ENCODE data around the gene FBXO3.
"Not testable (repeated sequence)": the region's sequence is repeated elsewhere in the genome, so short reads cannot be mapped to it uniquely, and the experiment has no call there.

The FBXO3 gene

DNA sequence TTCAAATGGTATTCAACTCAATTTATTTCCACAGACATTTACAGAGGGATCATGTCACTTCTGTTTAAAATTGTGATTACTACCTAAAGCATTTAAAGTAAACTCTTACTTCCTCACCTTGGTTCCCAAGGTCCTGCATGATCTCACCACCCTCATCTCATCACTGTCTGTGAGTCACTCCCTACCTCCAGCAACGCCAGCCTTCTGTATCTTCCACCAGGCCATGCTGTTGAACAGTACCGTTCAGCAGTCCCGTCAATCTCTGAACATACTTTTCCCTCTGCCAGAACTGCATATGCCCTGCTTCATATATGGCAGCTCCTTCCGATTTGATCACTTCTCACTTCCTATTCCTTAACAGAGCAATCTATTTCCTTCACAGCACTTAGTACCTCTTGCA, 2.0 kb downstream of the FBXO3 start:
- DNase-seq (ENCODE audit: low read depth, low spot score): no peak

- no peak for DNase-seq (ENCODE audit: low read depth, low spot score)
These were observed 4.1 kb downstream of the FBXO3 start for GRCh38 chr11:33770236-33770635.

DNA sequence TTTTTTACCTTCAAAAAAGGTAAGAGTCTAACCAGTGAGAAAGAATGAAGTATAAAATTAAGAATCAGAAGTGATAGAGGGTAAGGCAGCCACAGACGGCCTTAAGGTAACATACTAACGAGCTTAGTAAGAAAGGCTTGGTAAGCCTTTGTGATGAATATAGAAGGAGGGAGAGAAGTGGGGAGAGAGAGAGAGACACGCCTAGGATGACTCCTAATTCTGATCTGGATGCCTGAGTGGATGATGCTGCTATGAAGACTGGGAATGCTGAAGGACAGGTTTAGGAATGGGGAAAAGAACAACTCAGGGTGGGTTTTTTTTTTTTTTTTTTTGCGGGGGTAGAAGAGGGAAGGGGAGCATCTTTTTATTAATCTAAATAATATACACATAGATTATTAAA, 4.8 kb downstream of the FBXO3 start:
- DNase-seq (ENCODE audit: low read depth, low spot score): no peak

GRCh38 chr11:33767624-33768023, 6.7 kb downstream of the FBXO3 start:
- no peak for DNase-seq (ENCODE audit: low read depth, low spot score)

DNA sequence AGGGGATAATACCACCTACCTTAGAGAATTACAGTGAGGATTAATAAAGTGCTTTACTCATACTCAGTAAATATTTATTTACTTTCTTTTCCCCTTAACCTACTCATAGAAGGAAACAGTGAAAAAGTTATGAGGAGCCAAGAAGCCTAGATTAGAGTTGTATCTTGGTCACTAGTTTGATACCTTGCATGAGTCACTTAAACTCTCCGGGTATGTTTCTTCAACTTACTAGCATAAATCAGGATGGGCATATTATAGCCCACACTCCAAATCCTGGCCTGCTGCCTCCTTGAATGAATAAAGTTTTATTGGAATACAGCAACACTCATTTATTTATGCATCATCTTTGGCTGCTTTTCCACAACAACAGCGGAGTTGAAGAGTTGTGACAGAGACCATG, 8.2 kb downstream of the FBXO3 start:
- no peak for DNase-seq (ENCODE audit: low read depth, low spot score)

- no peak for DNase-seq (ENCODE audit: low read depth, low spot score)
These were observed 12.8 kb downstream of the FBXO3 start for GRCh38 chr11:33761471-33761870.

DNA sequence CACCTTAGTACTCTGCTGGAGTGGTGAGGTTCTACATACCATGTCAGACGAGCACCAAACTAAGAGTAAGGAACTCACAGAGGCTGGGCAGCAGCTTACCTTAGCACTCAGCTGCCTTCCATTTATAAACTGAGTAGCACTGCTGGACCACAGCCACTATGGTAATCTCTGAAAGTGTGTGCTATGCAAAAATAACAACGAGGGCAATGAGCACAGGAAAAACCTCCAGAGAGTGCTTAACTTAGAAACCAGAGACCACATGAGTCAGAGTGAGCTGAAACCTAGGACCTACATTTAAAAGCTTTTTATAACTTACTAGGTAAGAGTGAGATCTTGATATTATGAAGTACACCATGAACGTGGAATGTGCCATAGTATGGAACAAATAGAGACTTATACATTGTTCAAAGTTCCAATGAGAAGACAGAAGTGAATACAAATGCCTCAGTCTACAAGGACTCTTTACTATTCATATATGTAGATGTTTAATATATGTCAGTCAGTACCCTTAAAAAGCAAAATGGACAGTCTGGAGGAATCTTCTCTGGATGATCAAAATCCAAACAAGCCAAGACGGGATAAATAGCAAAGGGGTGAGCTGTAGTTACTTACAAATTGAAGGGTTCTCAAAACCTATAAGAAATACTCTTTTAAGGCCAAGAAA, 20.9 kb downstream of the FBXO3 start:
- no peak for DNase-seq (ENCODE audit: low read depth, low spot score)

- no peak for DNase-seq (ENCODE audit: low read depth, low spot score)
These were observed 22.4 kb downstream of the FBXO3 start for GRCh38 chr11:33751878-33752277.

- DNase-seq (ENCODE audit: low read depth, low spot score): no peak
These were observed 26.3 kb downstream of the FBXO3 start for GRCh38 chr11:33747979-33748378.

DNA sequence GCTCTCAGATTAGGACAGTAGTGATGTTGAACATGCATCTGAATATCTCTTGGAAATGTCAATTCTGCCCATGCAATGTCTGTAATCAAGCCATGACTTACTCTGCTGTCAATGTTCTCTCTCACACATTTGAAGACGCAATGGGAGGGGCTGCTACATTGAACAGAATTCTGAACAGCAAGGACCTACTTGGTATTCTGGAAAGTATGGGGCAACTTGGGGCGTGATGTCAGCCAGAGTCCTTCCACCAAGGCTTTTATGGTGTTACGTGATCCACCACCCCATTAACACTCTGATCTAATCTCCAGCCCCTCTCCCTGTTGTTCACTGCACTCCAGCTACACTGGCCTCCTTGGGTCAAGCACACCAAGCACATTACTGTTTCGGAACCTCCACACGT, 31.0 kb downstream of the FBXO3 start:
- DNase-seq (ENCODE audit: low read depth, low spot score): no peak

DNA sequence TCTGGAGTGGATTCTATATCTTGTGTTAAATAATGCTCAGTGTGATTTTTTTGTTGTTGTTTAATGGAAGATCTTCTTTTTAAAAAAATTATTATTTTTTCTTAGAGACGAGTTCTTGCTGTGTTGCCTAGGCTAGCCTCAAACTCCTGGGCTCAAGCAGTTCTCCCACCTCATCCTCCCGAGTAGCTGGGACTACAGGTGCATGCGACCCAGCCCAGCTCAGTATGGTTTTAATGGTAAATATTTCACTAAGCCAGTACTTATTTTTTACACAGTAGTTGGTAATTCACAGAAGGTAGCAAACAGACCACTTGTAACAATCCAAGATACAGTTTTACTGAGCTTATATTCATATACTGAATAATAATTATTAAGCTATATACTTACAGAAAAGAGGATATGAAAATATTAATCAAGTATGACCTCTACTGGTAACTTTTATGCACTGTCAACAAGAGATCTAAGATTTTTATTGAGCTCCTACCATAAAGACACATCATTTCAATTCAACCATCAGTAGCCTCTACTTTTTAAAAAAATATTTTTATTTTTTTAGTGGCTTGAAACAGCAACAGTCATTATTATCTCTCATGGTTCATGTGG, 32.0 kb downstream of the FBXO3 start:
- no peak for DNase-seq (ENCODE audit: low read depth, low spot score)

DNA sequence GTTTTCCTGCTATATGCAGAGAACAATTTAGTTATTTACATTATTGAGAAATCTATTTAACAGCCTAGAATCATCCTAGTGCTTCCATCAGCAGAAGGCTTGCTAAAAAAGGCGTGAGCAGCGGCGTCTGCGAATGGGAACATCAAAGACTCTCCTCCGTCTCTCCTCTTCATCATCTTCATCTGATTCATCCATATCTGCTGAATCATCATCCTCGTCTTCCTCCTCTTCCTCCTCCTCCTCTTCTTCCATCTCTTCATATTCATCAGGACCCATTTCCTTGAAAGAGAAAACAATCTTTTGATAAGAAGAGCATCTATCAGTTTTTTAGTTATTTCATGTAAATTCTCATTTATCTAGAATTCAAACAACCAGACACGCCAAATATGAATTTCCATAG, 32.5 kb downstream of the FBXO3 start:
- DNase-seq (ENCODE audit: low read depth, low spot score): no peak

GRCh38 chr11:33737362-33737821, 36.9 kb downstream of the FBXO3 start:
- DNase-seq (ENCODE audit: low read depth, low spot score): no peak

GRCh38 chr11:33736148-33736812, 38.0 kb downstream of the FBXO3 start, which contains the start of gene CD59:
CD59 (minus strand) TSS chr11:33736423; CDS start chr11:33722445, 13,978 bp downstream.
- DNase-seq (ENCODE audit: low read depth, low spot score): peak; percentile 72

- DNase-seq (ENCODE audit: low read depth, low spot score): no peak
These were observed 38.8 kb downstream of the FBXO3 start for GRCh38 chr11:33735271-33736147.

DNA sequence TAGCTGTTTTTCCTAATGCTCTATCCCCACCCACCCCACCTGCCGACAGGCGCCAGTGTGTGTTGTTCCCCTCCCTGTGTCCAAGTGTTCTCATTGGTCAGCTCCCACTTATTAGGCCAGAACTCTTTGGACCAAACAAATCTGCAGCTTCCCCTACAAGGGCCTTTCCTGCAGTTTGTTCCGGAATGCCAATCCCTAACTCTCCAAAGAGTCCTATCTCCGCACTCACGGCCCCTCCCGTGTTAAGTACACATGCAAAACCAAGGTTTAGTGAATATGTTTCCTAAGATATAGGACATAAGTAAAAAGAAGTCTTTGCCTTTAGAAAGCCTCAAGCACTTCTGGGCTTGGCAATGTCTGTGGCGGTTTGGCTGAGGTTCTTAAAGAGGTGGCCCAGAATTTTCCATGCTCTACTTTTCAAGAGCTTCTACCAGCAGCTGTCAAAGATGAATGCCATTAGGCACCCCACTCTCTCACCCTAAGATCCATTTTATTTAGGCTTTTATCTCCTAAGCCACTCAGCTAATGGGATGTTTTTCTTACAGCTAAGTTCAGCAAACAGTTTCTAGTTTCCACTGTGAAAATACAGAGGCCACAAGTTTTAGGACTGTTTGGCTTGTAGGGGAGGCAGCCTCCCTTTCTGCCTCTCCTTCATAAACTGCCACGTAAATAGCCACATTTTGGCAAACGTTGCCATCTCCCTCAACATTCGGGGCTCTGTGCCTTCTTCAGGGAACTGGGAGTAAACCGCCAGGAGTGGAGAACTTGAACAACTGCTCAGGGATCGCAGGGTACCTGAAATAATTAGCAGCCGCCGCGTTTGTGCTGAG, 39.7 kb downstream of the FBXO3 start:
- no peak for DNase-seq (ENCODE audit: low read depth, low spot score)

GRCh38 chr11:33733980-33734379, 40.3 kb downstream of the FBXO3 start:
- DNase-seq (ENCODE audit: low read depth, low spot score): no peak

DNA sequence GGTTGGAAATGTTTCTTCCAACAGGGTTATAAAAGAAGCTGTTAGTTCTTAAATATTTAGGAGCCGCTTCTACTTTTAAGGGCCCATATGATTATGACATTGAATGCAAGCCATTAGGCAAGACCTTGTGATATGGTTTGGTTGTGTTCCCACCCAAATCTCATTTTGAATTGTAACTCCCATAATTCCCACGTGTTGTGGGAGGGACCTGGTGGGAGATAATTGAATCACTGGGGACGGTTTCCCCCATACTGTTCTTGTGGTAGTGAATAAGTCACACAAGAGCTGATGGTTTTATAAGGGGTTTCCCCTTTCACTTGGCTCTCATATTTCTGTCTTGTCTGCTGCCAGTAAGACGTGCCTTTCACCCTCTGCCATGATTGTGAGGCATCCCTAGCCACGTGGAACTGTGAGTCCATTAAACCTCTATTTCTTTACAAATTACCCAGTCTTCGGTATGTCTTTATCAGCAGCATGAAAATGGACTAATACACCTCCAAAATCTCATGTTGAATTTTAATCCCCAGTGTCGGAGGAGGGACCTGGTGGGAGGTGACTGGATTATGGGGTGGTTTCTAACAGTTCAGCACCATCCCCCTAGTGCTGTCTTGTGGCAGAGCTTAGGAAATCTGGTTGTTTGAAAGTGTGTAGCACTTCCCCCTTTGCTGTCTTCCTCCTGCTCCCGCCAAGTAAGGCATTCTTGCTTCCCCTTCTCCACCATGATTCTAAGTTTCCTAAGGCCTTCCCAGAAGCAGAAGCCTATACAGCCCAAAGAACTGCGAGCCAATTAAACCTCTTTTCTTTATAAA, 42.4 kb downstream of the FBXO3 start:
- no peak for DNase-seq (ENCODE audit: low read depth, low spot score)

GRCh38 chr11:33730716-33731115, 43.6 kb downstream of the FBXO3 start:
- DNase-seq (ENCODE audit: low read depth, low spot score): no peak

GRCh38 chr11:33729072-33729664, 45.2 kb downstream of the FBXO3 start:
- DNase-seq (ENCODE audit: low read depth, low spot score): not testable (repeated sequence)

All from smooth muscle cell of the brain vasculature (primary cell).